Measurements from ENCODE around the gene HDAC9. TPM values are rescaled to one million over a fixed set of nuclear protein-coding genes. Genes with fewer than 3 reads are reported as not detected.

The HDAC9 gene
- polyA plus RNA-seq, 1 of the 3 experiments (the other 2 are of a cell fraction), result 11.6 TPM

DNA sequence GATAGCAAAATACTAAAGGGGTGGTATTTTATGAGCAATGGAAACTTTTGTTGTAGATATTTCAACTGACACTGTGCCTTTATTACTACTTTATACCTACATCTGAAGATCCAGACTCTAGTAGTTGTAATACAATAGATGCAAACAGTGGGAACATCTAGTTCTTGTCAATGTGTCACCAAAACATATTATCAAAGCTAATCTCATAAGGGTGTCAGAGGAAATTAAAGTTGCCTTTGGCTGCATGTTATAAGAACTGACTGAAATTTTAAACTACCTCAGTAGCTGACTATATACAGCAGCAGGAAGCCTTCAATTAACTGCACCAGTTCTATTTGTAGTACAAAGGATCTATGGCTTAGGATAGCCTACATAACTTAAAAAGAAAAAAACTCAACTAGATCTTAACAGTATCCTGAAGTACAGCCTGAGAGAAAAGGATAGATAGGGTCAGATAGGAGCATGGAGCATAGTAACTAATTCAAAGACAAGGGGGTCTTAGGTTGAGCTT is 30.9 kb downstream of the HDAC9 start:
- no peak for DNase-seq
- ChIA-PET POLR2A (no interaction called here), CTCF (interaction anchor here (1.0 to 2.0 kb wide), 4 partner anchors 10 to 174 kb away, joined by 3 to 8 read pairs (median 3); no protein-coding TSS in a partner anchor)
- Histone ChIP-seq H3K4me3 (ENCODE audit: low read depth in 2 of 2, low read length in 1 of 2) (no peak overlapping the region), H2AFZ (ENCODE audit: low read depth) (no peak overlapping the region), H3K36me3 (replicated peaks in 1 of 2; ENCODE audit: control insufficient read depth in 1 of 2, insufficient read depth in 2 of 2, low read length in 1 of 2) (peaks cover 2 to 32% of the 10 kb centered on the region in 2 experiments), H4K20me1 (ENCODE audit: insufficient read depth) (no peaks in the 10 kb centered on the region), H3K4me2 (0 out of 2 replicates have a peak overlapping the region, but pooled peaks have one; percentile 0), H3K9ac (no peak overlapping the region), H3K79me2 (ENCODE audit: insufficient read depth) (peaks cover 81% of the 10 kb centered on the region), H3F3A (replicated peaks; ENCODE audit: insufficient read depth) (peaks cover 23% of the 10 kb centered on the region), H3K9me3 (no peaks in the 10 kb centered on the region), H3K4me1 (ENCODE audit: control insufficient read depth in 1 of 2, insufficient read depth in 2 of 2, low read depth in 1 of 2, low read length in 1 of 2) (peaks cover 11 to 34% of the 10 kb centered on the region in 2 experiments; a peak in 3 of 4 replicates), H3K9me2 (no peaks in the 10 kb centered on the region), H3K27ac (ENCODE audit: low read depth in 2 of 2, low read length in 1 of 2) (peak overlapping the region in 1 of 2 experiments; percentile 53; a peak in 1 of 4 replicates), H3K27me3 (ENCODE audit: insufficient read depth) (no peaks in the 10 kb centered on the region)
- TF ChIP-seq GABPA (IDR thresholded peaks at IDR 0.05; ENCODE audit: low read depth) (no peak), ELF1 (IDR thresholded peaks at IDR 0.05) (no peak), MEF2A (IDR thresholded peaks at IDR 0.05; ENCODE audit: borderline replicate concordance, low read depth) (0 out of 2 replicates have a peak, but pooled peaks have one; percentile 7), RFX5 (IDR thresholded peaks at IDR 0.05; ENCODE audit: low read length) (no peak)
- TF ChIP-seq, protein P1, sequence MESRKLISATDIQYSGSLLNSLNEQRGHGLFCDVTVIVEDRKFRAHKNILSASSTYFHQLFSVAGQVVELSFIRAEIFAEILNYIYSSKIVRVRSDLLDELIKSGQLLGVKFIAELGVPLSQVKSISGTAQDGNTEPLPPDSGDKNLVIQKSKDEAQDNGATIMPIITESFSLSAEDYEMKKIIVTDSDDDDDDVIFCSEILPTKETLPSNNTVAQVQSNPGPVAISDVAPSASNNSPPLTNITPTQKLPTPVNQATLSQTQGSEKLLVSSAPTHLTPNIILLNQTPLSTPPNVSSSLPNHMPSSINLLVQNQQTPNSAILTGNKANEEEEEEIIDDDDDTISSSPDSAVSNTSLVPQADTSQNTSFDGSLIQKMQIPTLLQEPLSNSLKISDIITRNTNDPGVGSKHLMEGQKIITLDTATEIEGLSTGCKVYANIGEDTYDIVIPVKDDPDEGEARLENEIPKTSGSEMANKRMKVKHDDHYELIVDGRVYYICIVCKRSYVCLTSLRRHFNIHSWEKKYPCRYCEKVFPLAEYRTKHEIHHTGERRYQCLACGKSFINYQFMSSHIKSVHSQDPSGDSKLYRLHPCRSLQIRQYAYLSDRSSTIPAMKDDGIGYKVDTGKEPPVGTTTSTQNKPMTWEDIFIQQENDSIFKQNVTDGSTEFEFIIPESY (IDR thresholded peaks at IDR 0.05; ENCODE audit: borderline replicate concordance, low read depth), result no peak
- TF ChIP-seq, protein P2, sequence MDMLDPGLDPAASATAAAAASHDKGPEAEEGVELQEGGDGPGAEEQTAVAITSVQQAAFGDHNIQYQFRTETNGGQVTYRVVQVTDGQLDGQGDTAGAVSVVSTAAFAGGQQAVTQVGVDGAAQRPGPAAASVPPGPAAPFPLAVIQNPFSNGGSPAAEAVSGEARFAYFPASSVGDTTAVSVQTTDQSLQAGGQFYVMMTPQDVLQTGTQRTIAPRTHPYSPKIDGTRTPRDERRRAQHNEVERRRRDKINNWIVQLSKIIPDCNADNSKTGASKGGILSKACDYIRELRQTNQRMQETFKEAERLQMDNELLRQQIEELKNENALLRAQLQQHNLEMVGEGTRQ (IDR thresholded peaks at IDR 0.05; ENCODE audit: borderline replicate concordance, low read depth, low read length), result no peak

DNA sequence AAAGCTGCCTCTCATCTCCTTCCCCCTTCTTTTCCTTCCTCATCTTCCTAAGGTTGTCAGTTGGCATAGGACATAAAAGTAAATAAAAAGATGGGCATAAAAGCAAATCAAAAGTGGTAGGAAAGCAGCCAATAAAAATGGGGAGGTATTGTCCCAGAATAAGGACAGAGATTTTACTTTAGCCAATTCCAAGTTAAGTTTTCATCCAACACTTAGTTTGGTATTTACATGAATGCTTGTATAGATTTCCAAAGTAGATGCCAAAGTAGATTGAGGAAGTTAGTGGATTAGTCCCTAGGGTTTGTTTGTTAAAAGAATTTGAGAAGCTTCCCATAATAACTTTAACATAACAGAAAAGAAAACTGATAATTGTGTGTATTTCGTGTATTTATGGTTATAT is 33.7 kb downstream of the HDAC9 start:
- H3F3A ChIP-seq (replicated peaks; ENCODE audit: insufficient read depth), result peaks cover 29% of the 10 kb centered on the region
- H3K9me2 ChIP-seq, result no peaks in the 10 kb centered on the region
- H3K9me3 ChIP-seq, result no peaks in the 10 kb centered on the region
- H3K27me3 ChIP-seq (ENCODE audit: insufficient read depth), result no peaks in the 10 kb centered on the region
- POLR2A ChIA-PET, result no interaction called here
- no peak overlapping the region for H3K4me3 ChIP-seq (ENCODE audit: low read depth in 2 of 2, low read length in 1 of 2)
- no peak for DNase-seq
- no peak overlapping the region for H3K9ac ChIP-seq
- H4K20me1 ChIP-seq (ENCODE audit: insufficient read depth), result no peaks in the 10 kb centered on the region
- H2AFZ ChIP-seq (ENCODE audit: low read depth), result no peak overlapping the region
- peaks cover 0 to 40% of the 10 kb centered on the region in 2 experiments for H3K36me3 ChIP-seq (replicated peaks in 1 of 2; ENCODE audit: control insufficient read depth in 1 of 2, insufficient read depth in 2 of 2, low read length in 1 of 2)
- no peak overlapping the region for H3K4me2 ChIP-seq
- TF ChIP-seq SMC3 (IDR thresholded peaks at IDR 0.05; ENCODE audit: low read depth, low read length) (no peak), RFX5 (IDR thresholded peaks at IDR 0.05; ENCODE audit: low read length) (no peak), JUND (IDR thresholded peaks at IDR 0.05) (no peak), TCF12 (IDR thresholded peaks at IDR 0.05) (no peak), CHD2 (IDR thresholded peaks at IDR 0.05; ENCODE audit: low read length, partially characterized antibody) (no peak), SIN3A (IDR thresholded peaks at IDR 0.05; ENCODE audit: borderline replicate concordance, low read depth, low read length) (no peak), TEAD4 (IDR thresholded peaks at IDR 0.05; ENCODE audit: borderline replicate concordance, insufficient read depth) (no peak), RAD21 (IDR thresholded peaks at IDR 0.05; ENCODE audit: low read length) (no peak)
- TF ChIP-seq, protein P3, sequence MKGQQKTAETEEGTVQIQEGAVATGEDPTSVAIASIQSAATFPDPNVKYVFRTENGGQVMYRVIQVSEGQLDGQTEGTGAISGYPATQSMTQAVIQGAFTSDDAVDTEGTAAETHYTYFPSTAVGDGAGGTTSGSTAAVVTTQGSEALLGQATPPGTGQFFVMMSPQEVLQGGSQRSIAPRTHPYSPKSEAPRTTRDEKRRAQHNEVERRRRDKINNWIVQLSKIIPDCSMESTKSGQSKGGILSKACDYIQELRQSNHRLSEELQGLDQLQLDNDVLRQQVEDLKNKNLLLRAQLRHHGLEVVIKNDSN (IDR thresholded peaks at IDR 0.05; ENCODE audit: borderline replicate concordance, low read depth), result no peak
- CTCF ChIA-PET, result interaction anchor here (0.6 to 1.5 kb wide), 4 partner anchors 9 to 177 kb away, joined by 3 to 6 read pairs (median 4); no protein-coding TSS in a partner anchor
- H3K27ac ChIP-seq (ENCODE audit: low read depth in 2 of 2, low read length in 1 of 2), result peak overlapping the region in 1 of 2 experiments; percentile 10; a peak in 1 of 4 replicates
- peaks cover 84% of the 10 kb centered on the region for H3K79me2 ChIP-seq (ENCODE audit: insufficient read depth)
- 90% methylated on average over 1 of the region's 1 CpG for WGBS (ENCODE audit: low lambda C conversion rate)
- H3K4me1 ChIP-seq (ENCODE audit: control insufficient read depth in 1 of 2, insufficient read depth in 2 of 2, low read depth in 1 of 2, low read length in 1 of 2), result peaks cover 3 to 17% of the 10 kb centered on the region in 2 experiments; a peak in 2 of 4 replicates

Data from SK-N-SH (cell line).